H9 (cell line): ENCODE measurements around the gene MASP2. TPM values are rescaled to one million over a fixed set of nuclear protein-coding genes. Genes with fewer than 3 reads are reported as not detected.

ENCODE experiments used
- DNase-seq: peaks from one replicate; pipeline ENCODE4 v3.0.0-alpha.2; 2017
- H2AFZ ChIP-seq: one replicate; pipeline ENCODE4 v1.6.1; 2013; ENCODE audit warnings: mild to moderate bottlenecking, low read length, control low read depth, moderate library complexity
- H2AK5ac ChIP-seq: 2 replicates; pipeline ENCODE4 v1.6.1; 2013; ENCODE audit warnings: low read length, control low read depth, mixed read lengths; ENCODE audit not compliant: insufficient read length
- H2BK120ac ChIP-seq: one replicate; pipeline ENCODE4 v1.6.1; 2013; ENCODE audit warnings: low read depth, mild to moderate bottlenecking, low read length, control low read depth, inconsistent platforms; ENCODE audit not compliant: poor library complexity, severe bottlenecking
- H2BK12ac ChIP-seq: 2 replicates; pipeline ENCODE4 v1.6.1; 2013; ENCODE audit warnings: low read length, control low read depth, mixed read lengths, low read depth; ENCODE audit not compliant: insufficient read length
- H2BK15ac ChIP-seq: 2 replicates; pipeline ENCODE4 v1.6.1; 2013; ENCODE audit warnings: low read depth, low read length, control low read depth
- H2BK20ac ChIP-seq: one replicate; pipeline ENCODE4 v1.6.1; 2013; ENCODE audit warnings: low read depth, mild to moderate bottlenecking, low read length, control low read depth, inconsistent platforms; ENCODE audit not compliant: poor library complexity, severe bottlenecking
- H2BK5ac ChIP-seq: 2 replicates; pipeline ENCODE4 v1.6.1; 2013; ENCODE audit warnings: low read length, control low read depth, mixed read lengths; ENCODE audit not compliant: insufficient read length
- H3K14ac ChIP-seq: 2 replicates; pipeline ENCODE4 v1.6.1; 2013; ENCODE audit warnings: low read length, control low read depth; ENCODE audit not compliant: insufficient read depth
- H3K18ac ChIP-seq: 2 replicates; pipeline ENCODE4 v1.6.1; 2013; ENCODE audit warnings: low read depth, mild to moderate bottlenecking, mixed read lengths, low read length, control low read depth; ENCODE audit not compliant: insufficient read length
- H3K23ac ChIP-seq: 2 replicates; pipeline ENCODE4 v1.6.1; 2013; ENCODE audit warnings: low read length, control low read depth, mixed read lengths, low read depth; ENCODE audit not compliant: insufficient read length
- H3K23me2 ChIP-seq: 2 replicates; pipeline ENCODE4 v1.6.1; 2013; ENCODE audit warnings: low read depth, mild to moderate bottlenecking, mixed read lengths, low read length, control low read depth; ENCODE audit not compliant: insufficient read length, poor library complexity, severe bottlenecking
- H3K27ac ChIP-seq: 2 replicates; pipeline ENCODE4 v1.5.1; 2013; ENCODE audit warnings: low read length, control low read depth, mixed read lengths, low read depth; ENCODE audit not compliant: insufficient read length
- H3K27me3 ChIP-seq: 2 replicates; pipeline ENCODE4 v1.6.1; 2013; ENCODE audit warnings: low read length, control low read depth, inconsistent platforms; ENCODE audit not compliant: insufficient read depth
- H3K4ac ChIP-seq: 2 replicates; pipeline ENCODE4 v1.6.1; 2013; ENCODE audit warnings: low read depth, mild to moderate bottlenecking, control low read depth, inconsistent platforms, low read length, moderate library complexity
- H3K4me1 ChIP-seq: 2 replicates; pipeline ENCODE4 v1.6.1; 2013; ENCODE audit warnings: low read length, control low read depth, inconsistent platforms; ENCODE audit not compliant: insufficient read depth
- H3K4me2 ChIP-seq: 2 replicates; pipeline ENCODE4 v1.6.1; 2013; ENCODE audit warnings: low read length, control low read depth, mixed read lengths; ENCODE audit not compliant: insufficient read length, insufficient read depth
- H3K56ac ChIP-seq: 2 replicates; pipeline ENCODE4 v1.6.1; 2013; ENCODE audit warnings: low read depth, mild to moderate bottlenecking, mixed read lengths, low read length, control low read depth; ENCODE audit not compliant: insufficient read length
- H3K79me1 ChIP-seq: 2 replicates; pipeline ENCODE4 v1.6.1; 2013; ENCODE audit warnings: low read depth, mild to moderate bottlenecking, moderate library complexity, low read length, control low read depth, inconsistent platforms; ENCODE audit not compliant: insufficient read depth, poor library complexity, severe bottlenecking
- H3K79me2 ChIP-seq: 2 replicates; pipeline ENCODE4 v1.6.1; 2013; ENCODE audit warnings: low read length, control low read depth, inconsistent platforms; ENCODE audit not compliant: insufficient read depth
- H3K9ac ChIP-seq: 2 replicates; pipeline ENCODE4 v1.6.1; 2013; ENCODE audit warnings: low read length, control low read depth, mixed read lengths; ENCODE audit not compliant: insufficient read length; ENCODE audit errors: extremely low read depth
- H3K9me3 ChIP-seq: one replicate; pipeline ENCODE4 v1.6.1; 2013; ENCODE audit warnings: low read depth, low read length, inconsistent platforms; ENCODE audit not compliant: control insufficient read depth
- H3T11ph ChIP-seq: one replicate; pipeline ENCODE4 v1.6.1; 2013; ENCODE audit warnings: mild to moderate bottlenecking, low read length, control low read depth, inconsistent platforms
- H4K20me1 ChIP-seq: one replicate; pipeline ENCODE4 v1.6.1; 2013; ENCODE audit not compliant: control insufficient read depth, insufficient read length, insufficient read depth
- H4K5ac ChIP-seq: 2 replicates; pipeline ENCODE4 v1.6.1; 2013; ENCODE audit warnings: low read depth, mild to moderate bottlenecking, mixed read lengths, low read length, control low read depth; ENCODE audit not compliant: insufficient read length
- H4K8ac ChIP-seq: replicated peaks from 2 replicates; pipeline ENCODE4 v1.6.1; 2013; ENCODE audit warnings: low read length, control low read depth, mixed read lengths, low read depth; ENCODE audit not compliant: insufficient read length
- H4K91ac ChIP-seq: 2 replicates; pipeline ENCODE4 v1.6.1; 2013; ENCODE audit warnings: low read depth, mild to moderate bottlenecking, moderate library complexity, mixed read lengths, low read length, control low read depth; ENCODE audit not compliant: insufficient read length
- H3K27ac Mint-ChIP-seq, 3 experiments: 2 replicates in 2 of 3; 3 replicates in 1 of 3; pipeline ENCODE4 v1.8.0; 2020 to 2021; ENCODE audit warnings: mixed read lengths in 3 of 3, mild to moderate bottlenecking in 1 of 3, moderate library complexity in 1 of 3
- H3K27me3 Mint-ChIP-seq: 2 replicates; pipeline ENCODE4 v1.8.0; 2021; ENCODE audit warnings: low read depth, mild to moderate bottlenecking, moderate library complexity, mixed read lengths
- H3K36me3 Mint-ChIP-seq, 3 experiments: 2 replicates in 2 of 3; 3 replicates in 1 of 3; pipeline ENCODE4 v1.8.0; 2020 to 2021; ENCODE audit warnings: low read depth in 3 of 3, mixed read lengths in 3 of 3; ENCODE audit not compliant: insufficient read depth in 1 of 3
- H3K4me1 Mint-ChIP-seq, 2 experiments: 2 replicates each; pipeline ENCODE4 v1.8.0; 2020; ENCODE audit warnings: mixed read lengths in 2 of 2
- H3K4me3 Mint-ChIP-seq, 2 experiments: 2 replicates in 1 of 2; 3 replicates in 1 of 2; pipeline ENCODE4 v1.8.0; 2020 to 2021; ENCODE audit warnings: mild to moderate bottlenecking in 2 of 2, mixed read lengths in 2 of 2, moderate library complexity in 1 of 2
- H3K9me3 Mint-ChIP-seq, 2 experiments: 2 replicates in 1 of 2; 3 replicates in 1 of 2; pipeline ENCODE4 v1.8.0; 2020; ENCODE audit warnings: mild to moderate bottlenecking in 2 of 2, mixed read lengths in 2 of 2, moderate library complexity in 1 of 2
- CTCF ChIP-seq: fragments of 200-600 bp; sonication (generic); conservative IDR thresholded peaks from 3 replicates; pipeline ENCODE4 v1.8.0; 2021; ENCODE audit warnings: antibody characterized with exemption, mild to moderate bottlenecking
- WGBS: extraction: QIAGEN DNeasy Blood & Tissue Kit; methylation state at CpG from one replicate; pipeline ENCODE4 v1.1.7; 2013; ENCODE audit warnings: missing lambda C conversion rate, low lambda C conversion rate, mixed read lengths; ENCODE audit not compliant: insufficient read length; ENCODE audit errors: extremely low coverage; 5-methylcytosine and 5-hydroxymethylcytosine counted together
- total RNA-seq: library from RNA; stranded (reverse); gene quantifications from 2 replicates; pipeline ENCODE4 v1.2.1, GENCODE V29; 2021

The MASP2 gene
- total RNA-seq, 1 experiment from 2014 or later = 0.46 TPM

- Histone ChIP-seq H4K5ac (no peak overlapping the region), H2BK5ac (no peak overlapping the region), H3K4me2 (no peak overlapping the region), H3K56ac (no peak overlapping the region), H3K23me2 (no peaks in the 10 kb centered on the region), H2BK15ac (no peak overlapping the region), H3K4me1 (no peaks in the 10 kb centered on the region), H3K14ac (no peak overlapping the region), H4K91ac (no peak overlapping the region), H3K79me1 (no peaks in the 10 kb centered on the region), H3K27ac (no peak overlapping the region), H2AFZ (no peak overlapping the region), H4K20me1 (no peaks in the 10 kb centered on the region), H3K4ac (no peak overlapping the region), H3K18ac (no peak overlapping the region), H2BK120ac (no peak overlapping the region), H4K8ac (no peak overlapping the region), H3K9me3 (no peaks in the 10 kb centered on the region), H3K79me2 (no peaks in the 10 kb centered on the region), H3K9ac (no peak overlapping the region), H3K23ac (no peak overlapping the region), H3T11ph (no peak overlapping the region), H2BK20ac (no peak overlapping the region), H2AK5ac (no peak overlapping the region), H3K27me3 (no peaks in the 10 kb centered on the region), H2BK12ac (no peak overlapping the region)
- Mint-ChIP-seq H3K36me3 (peaks cover 50 to 91% (median 82%) of the 10 kb centered on the region in 3 experiments), H3K9me3 (no peaks in the 10 kb centered on the region), H3K27ac (no peak overlapping the region; a peak in 1 of 7 replicates), H3K4me1 (peaks cover 2 to 5% of the 10 kb centered on the region in 2 experiments; a peak in 1 of 4 replicates), H3K27me3 (no peaks in the 10 kb centered on the region), H3K4me3 (no peak overlapping the region)
- no peak for DNase-seq
- TF ChIP-seq CTCF = no peak
- no CpG with 5 or more reads among the region's 11 CpGs for WGBS
These were observed 23.8 kb upstream of the MASP2 start for GRCh38 chr1:11070876-11071275.
